Heart right ventricle (tissue), 16 donors: Measurements from ENCODE around the gene CPTP. TPM values are rescaled to one million over a fixed set of nuclear protein-coding genes. Genes with fewer than 3 reads are reported as not detected.

ENCODE experiments used
- ATAC-seq, 8 donors: fragments of 200-7000 bp; cut with Tn5 transposase; one replicate each; pipeline ENCODE4 v1.9.1; 2020; ENCODE audit warnings: mild to moderate bottlenecking in 8 of 8, moderate library complexity in 8 of 8, moderate number of reproducible peaks in 1 of 8
- DNase-seq, 2 donors: peaks; one replicate each; pipeline ENCODE4 v3.0.0-alpha.2; 2020
- H3K27ac ChIP-seq, 10 donors: fragments of 200-600 bp; sonication (generic) in 2 of 10; one replicate each; pipeline versions ENCODE4 v1.5.0 to v1.8.0; 2020 to 2022; ENCODE audit warnings: mild to moderate bottlenecking in 3 of 10
- H3K27me3 ChIP-seq, 7 donors: fragments of 200-600 bp; one replicate each; pipeline ENCODE4 v1.8.0; 2021 to 2022; ENCODE audit warnings: mild to moderate bottlenecking in 2 of 7
- H3K36me3 ChIP-seq, 9 donors: fragments of 200-600 bp; sonication (generic) in 1 of 9; one replicate each; pipeline versions ENCODE4 v1.5.0 to v1.8.0; 2020 to 2022; ENCODE audit warnings: mild to moderate bottlenecking in 2 of 9
- H3K4me1 ChIP-seq, 9 donors: fragments of 200-600 bp; sonication (generic) in 1 of 9; one replicate each; pipeline versions ENCODE4 v1.5.0 to v1.8.0; 2020 to 2022; ENCODE audit warnings: mild to moderate bottlenecking in 4 of 9
- H3K4me3 ChIP-seq, 10 donors: fragments of 200-600 bp; sonication (generic) in 2 of 10; one replicate each; pipeline versions ENCODE4 v1.5.0 to v1.8.0; 2020 to 2022; ENCODE audit warnings: mild to moderate bottlenecking in 7 of 10, moderate library complexity in 2 of 10
- H3K9me3 ChIP-seq, 11 donors: fragments of 200-600 bp in 10 of 11; sonication (generic) in 2 of 11; one replicate each; pipeline versions ENCODE4 v1.5.0 to v1.8.0; 2013 to 2022; ENCODE audit warnings: mild to moderate bottlenecking in 2 of 11, control low read depth in 1 of 11, moderate library complexity in 1 of 11
- WGBS, 2 donors: extraction: QIAGEN DNeasy Blood & Tissue Kit; methylation state at CpG; one replicate each; pipeline ENCODE4 v1.1.7; 2013; ENCODE audit warnings: inconsistent platforms in 1 of 2; 5-methylcytosine and 5-hydroxymethylcytosine counted together
- intact Hi-C, 10 donors: fragments of 100-400 bp; cut with DNase I; formaldehyde crosslinking; loops; one replicate each; pipeline versions ENCODE4 v1.11.1 to v1.14.2; 2022
- polyA plus RNA-seq, 2 donors: library from polyadenylated mRNA; stranded (reverse); fragments of 200-250 nt; gene quantifications; one replicate each; pipeline ENCODE4 v1.2.3, GENCODE V29; 2013
- total RNA-seq, 10 donors: library from RNA; stranded (reverse); fragmentation: NEBNext Ultra II Directional in 3 of 10; extraction: Animal tissue kit (Norgen Biotek cat#: 25700) in 3 of 10; gene quantifications; one replicate each; pipeline versions ENCODE4 v1.2.1 to v1.2.4, GENCODE V29; 2021 to 2023
- TF ChIP-seq, protein P1 (sequence below), 9 donors: fragments of 200-600 bp; sonication (generic) in 2 of 9; IDR thresholded peaks; one replicate each; pipeline versions ENCODE4 v1.5.0 to v1.8.0; 2021 to 2022; ENCODE audit warnings: antibody characterized with exemption in 9 of 9, mild to moderate bottlenecking in 5 of 9, moderate library complexity in 1 of 9
- donor health status: Arrhythmogenic right ventricular cardiomyopathy.
- donor health status: ischemic (EF 13 %, LVEDD 7.1; RV severe dilation, severe dysfunction).
- donor health status: healthy with polysubstance abuse.
- donor health status: DM: no; HTN: yes; CAD: no.
- donor health status: DM: no; HTN: no; CAD: no.
- donor health status: ischemic (EF 25% LVEDD 6.9; RV normal size, moderate dysfunction).
- donor health status: ischemic (EF 25% LVEDD 5.7; RV mildly dilated, moderate dysfunction).
- donor health status: healthy.
- donor health status: DM: yes; HTN: yes; CAD: no.
- donor health status: Ischemic cardiomyopathy.
- donor health status: ischemic (EF 35%, LVEDD 5.7; RV mildly dilated, moderate dysfunction).
- donor health status: nonischemic (EF 11% LVEDD 7.7; RV severe dilation, severe dysfunction).
- donor health status: DM: yes; HTN: yes; CAD: no.
- donor health status: PGD.
- donor health status: ischemic (EF 29% LVEDD 5.4; RV normal size, mild dysfunction).
- donor health status: nonischemic (EF 23%, LVEDD 6.1; RV moderate dilation, normal function).

The CPTP gene
- total and polyA plus RNA-seq, 12 donors, result 49.4 to 222 (median 65.4) TPM

DNA sequence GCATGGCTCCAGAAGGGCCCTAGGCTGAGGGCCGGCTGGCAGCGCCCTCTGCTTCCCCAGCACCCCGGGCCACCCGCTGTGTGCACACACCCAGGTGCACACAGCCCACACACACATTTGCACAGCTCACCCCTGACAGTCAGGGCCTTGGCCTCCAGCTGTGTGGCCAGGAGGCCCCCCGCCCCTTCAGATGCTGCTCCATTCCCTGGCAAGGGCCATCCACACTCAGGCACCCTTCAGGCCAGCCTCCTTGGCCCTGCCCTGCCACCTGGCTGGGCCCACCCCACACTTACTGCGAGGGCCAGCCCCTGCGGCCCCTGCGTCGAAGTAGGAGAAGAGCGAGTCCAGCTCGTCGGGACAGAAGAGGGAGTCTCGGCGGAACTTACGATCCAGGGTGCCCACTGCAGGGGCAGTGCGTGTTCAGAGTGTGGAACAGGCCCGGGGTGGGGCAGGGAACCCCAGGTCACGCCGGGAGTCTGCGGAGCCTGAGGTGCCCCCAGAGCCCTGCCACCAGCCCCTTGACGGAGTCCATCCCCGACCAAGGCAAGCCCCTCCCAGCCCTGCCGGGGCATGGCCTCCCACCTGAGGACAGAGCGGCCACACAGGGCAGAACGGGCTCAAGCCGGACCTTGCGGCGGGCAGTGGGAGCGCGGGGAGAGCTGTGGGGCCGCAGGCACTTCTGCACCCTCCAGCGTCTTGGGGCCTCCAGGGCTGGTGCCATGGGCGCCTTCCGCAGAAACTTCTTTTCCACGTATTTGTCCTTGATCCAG lies 29.3 kb upstream of the CPTP start:
- WGBS, 2 donors, result 93 to 96% methylated on average over 35 of the region's 35 CpGs
- TF ChIP-seq, protein P1, sequence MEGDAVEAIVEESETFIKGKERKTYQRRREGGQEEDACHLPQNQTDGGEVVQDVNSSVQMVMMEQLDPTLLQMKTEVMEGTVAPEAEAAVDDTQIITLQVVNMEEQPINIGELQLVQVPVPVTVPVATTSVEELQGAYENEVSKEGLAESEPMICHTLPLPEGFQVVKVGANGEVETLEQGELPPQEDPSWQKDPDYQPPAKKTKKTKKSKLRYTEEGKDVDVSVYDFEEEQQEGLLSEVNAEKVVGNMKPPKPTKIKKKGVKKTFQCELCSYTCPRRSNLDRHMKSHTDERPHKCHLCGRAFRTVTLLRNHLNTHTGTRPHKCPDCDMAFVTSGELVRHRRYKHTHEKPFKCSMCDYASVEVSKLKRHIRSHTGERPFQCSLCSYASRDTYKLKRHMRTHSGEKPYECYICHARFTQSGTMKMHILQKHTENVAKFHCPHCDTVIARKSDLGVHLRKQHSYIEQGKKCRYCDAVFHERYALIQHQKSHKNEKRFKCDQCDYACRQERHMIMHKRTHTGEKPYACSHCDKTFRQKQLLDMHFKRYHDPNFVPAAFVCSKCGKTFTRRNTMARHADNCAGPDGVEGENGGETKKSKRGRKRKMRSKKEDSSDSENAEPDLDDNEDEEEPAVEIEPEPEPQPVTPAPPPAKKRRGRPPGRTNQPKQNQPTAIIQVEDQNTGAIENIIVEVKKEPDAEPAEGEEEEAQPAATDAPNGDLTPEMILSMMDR (IDR thresholded peaks at IDR 0.05), result no peak
- no peaks in the 10 kb centered on the region for H3K9me3 ChIP-seq
- DNase-seq, result no peak
- H3K4me3 ChIP-seq, result no peak overlapping the region
- H3K4me1 ChIP-seq, result peaks cover 0 to 20% (median 7%) of the 10 kb centered on the region in 9 donors
- H3K27ac ChIP-seq, result no peak overlapping the region
- peaks cover 0 to 61% (median 16%) of the 10 kb centered on the region in 9 donors for H3K36me3 ChIP-seq
- no peaks in the 10 kb centered on the region for H3K27me3 ChIP-seq
- ATAC-seq, result no peak
- intact Hi-C loops, result loop anchor here in 3 of 10 donors (10.0 kb wide), 3 partner anchors 171 to 271 kb away; partner anchors contain the start of gene AGRN (in 1 of the 3)

DNA sequence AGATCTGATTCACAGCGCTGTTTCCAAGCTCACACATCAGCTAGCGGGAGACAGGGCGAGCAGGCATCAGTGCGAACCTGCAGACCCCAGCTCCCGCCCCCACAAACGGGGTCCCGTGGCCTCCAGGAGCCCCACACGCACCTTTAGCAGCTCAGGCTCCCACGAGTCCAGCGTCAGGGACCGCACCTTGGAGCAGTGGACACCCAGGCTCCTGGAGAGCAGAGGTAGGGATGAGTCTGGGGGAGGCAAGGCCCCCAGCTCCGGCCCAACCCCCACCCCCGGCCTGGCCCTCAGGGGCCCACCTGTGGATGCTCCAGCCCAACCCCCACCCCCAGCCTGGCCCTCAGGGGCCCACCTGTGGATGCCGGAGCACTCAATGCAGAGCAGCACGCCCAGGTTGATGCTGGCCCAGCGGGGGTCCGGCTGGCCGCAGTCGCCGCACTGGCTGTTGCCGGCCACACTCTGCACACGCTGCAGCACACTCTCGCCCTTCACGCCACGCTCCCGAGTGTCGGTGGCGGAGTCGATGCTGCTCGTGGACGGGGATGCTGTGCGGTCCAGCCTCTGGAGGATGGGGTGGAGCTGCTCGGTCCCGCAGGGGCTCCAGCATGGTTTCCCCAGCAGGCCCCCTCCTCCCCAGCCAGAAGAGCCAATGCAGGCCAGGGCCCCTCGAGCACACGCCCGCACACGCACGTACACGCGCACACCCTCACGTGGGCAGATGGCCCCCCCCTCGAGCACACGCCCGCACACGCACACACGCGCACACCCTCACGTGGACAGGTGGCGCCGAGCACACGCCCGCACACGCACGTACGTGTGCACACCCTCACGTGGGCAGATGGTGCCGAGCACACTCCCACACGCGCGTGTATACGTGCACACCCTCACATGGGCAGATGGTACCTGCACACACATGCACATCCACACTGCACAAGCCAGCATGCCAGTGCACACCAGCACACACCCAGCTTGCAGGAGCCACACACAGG lies 28.2 kb upstream of the CPTP start:
- no peak overlapping the region for H3K4me3 ChIP-seq
- peaks cover 0 to 63% (median 16%) of the 10 kb centered on the region in 9 donors for H3K36me3 ChIP-seq
- no peak for ATAC-seq
- no peak overlapping the region for H3K27ac ChIP-seq
- H3K4me1 ChIP-seq, result peaks cover 0 to 13% (median 3%) of the 10 kb centered on the region in 9 donors
- no peak for DNase-seq
- no peaks in the 10 kb centered on the region for H3K9me3 ChIP-seq
- TF ChIP-seq, protein P1 (IDR thresholded peaks at IDR 0.05), result no peak
- intact Hi-C loops, result loop anchor here in 3 of 10 donors (10.0 kb wide), 3 partner anchors 172 to 272 kb away; partner anchors contain the start of gene AGRN (in 1 of the 3)
- 94 to 96% methylated on average over 61 to 62 of the region's 62 CpGs for WGBS, 2 donors
- no peaks in the 10 kb centered on the region for H3K27me3 ChIP-seq

DNA sequence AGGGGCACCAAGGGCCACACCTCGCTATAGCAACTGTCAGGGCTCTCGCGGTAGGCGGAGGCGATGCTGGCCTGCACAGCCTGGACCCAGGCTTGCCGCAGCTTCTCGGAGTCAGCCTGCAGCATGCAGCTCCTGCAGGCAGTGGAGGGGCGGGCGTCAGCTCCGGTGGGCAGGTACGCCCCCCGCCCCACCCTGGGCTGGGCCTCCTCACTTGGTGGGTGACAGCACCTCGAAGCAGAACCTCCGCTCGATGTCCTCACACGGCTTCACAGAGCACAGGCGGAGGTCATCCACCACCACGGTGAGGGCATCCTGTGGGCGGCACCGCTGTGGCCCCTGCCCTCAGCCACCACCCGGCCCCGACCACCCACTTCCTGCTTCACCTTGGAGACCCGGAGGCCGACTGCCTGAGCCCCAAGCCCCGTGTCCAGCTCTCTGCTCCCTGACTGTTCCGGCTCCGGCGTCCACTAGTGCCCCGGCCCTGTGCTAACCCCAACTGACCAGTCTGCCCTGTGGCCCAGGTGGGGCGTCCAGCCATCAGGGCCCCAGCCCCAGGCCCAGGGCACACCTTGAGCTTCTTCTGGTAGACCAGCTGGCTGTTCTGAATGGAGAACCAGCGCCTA lies 26.7 kb upstream of the CPTP start:
- intact Hi-C loops, result loop anchor here in 3 of 10 donors (10.0 kb wide), 3 partner anchors 173 to 273 kb away; partner anchors contain the start of gene AGRN (in 1 of the 3)
- H3K36me3 ChIP-seq, result peaks cover 0 to 62% (median 16%) of the 10 kb centered on the region in 9 donors
- H3K27ac ChIP-seq, result no peak overlapping the region
- TF ChIP-seq, protein P1 (IDR thresholded peaks at IDR 0.05), result no peak
- H3K9me3 ChIP-seq, result no peaks in the 10 kb centered on the region
- DNase-seq (no peak), ATAC-seq (no peak)
- H3K4me3 ChIP-seq, result no peak overlapping the region
- peaks cover 0 to 8% (median 0%) of the 10 kb centered on the region in 9 donors for H3K4me1 ChIP-seq
- WGBS, 2 donors, result 92 to 96% methylated on average over 31 of the region's 31 CpGs
- H3K27me3 ChIP-seq, result no peaks in the 10 kb centered on the region
